OCI-LY7 (cell line): ENCODE results near the gene WBP4.

Source experiments
- CTCF ChIP-seq: fragments of 200-600 bp; sonication (generic); conservative IDR thresholded peaks from 2 replicates; pipeline ENCODE4 v1.5.1; 2014; ENCODE audit warnings: mild to moderate bottlenecking, antibody characterized with exemption, low read length, moderate library complexity, mixed read lengths
- EZH2phosphoT487 ChIP-seq: fragments of 200-600 bp; sonication (generic); IDR thresholded peaks from 2 replicates; pipeline ENCODE4 v1.6.1; 2018; ENCODE audit warnings: low read depth, borderline replicate concordance, mild to moderate bottlenecking, mixed run types, antibody characterized with exemption, low read length, moderate library complexity, mixed read lengths

GRCh38 chr13:41040584-41041334, 20.6 kb upstream of the WBP4 start:
- TF ChIP-seq CTCF: no peak
- TF ChIP-seq EZH2phosphoT487: no peak
